Activated CD4-positive, alpha-beta memory T cell treated with anti-CD3 and anti-CD28 coated beads, Interleukin-2, amount 10 ng/mL, durations not matched to agents 7 days and 5 days (primary cell): Measurements from ENCODE around the gene KCNE2. TPM values are rescaled to one million over a fixed set of nuclear protein-coding genes. Genes with fewer than 3 reads are reported as not detected.
"Not testable (repeated sequence)": the region's sequence is repeated elsewhere in the genome, so short reads cannot be mapped to it uniquely, and the experiment has no call there.

Source experiments
- CTCF ChIA-PET: fragments of 350-600 bp; sonication (Branson Sonifier 250); formaldehyde crosslinking; loops from one replicate; lab custom pipeline; 2021; ENCODE audit warnings: antibody characterized with exemption, inconsistent platforms; lab: Charles Lee
- POLR2A ChIA-PET: fragments of 350-600 bp; sonication (Branson Sonifier 250); formaldehyde crosslinking; loops from one replicate; lab custom pipeline; 2021; ENCODE audit warnings: antibody characterized with exemption; lab: Charles Lee
- DNase-seq: peaks from one replicate; pipeline ENCODE4 v3.0.0-alpha.2; 2020
- H3K27ac Mint-ChIP-seq: one replicate; pipeline ENCODE4 v1.8.0; 2021; ENCODE audit warnings: mild to moderate bottlenecking, mixed read lengths
- H3K27me3 Mint-ChIP-seq: one replicate; pipeline ENCODE4 v1.8.0; 2021; ENCODE audit warnings: mixed read lengths
- H3K36me3 Mint-ChIP-seq: one replicate; pipeline ENCODE4 v1.8.0; 2021; ENCODE audit warnings: low read depth, mixed read lengths
- H3K4me1 Mint-ChIP-seq: one replicate; pipeline ENCODE4 v1.8.0; 2021; ENCODE audit warnings: mixed read lengths
- H3K4me3 Mint-ChIP-seq: one replicate; pipeline ENCODE4 v1.8.0; 2021; ENCODE audit warnings: mild to moderate bottlenecking, mixed read lengths
- H3K9me3 Mint-ChIP-seq: one replicate; pipeline ENCODE4 v1.8.0; 2021; ENCODE audit warnings: mixed read lengths
- total RNA-seq, 2 experiments: library from RNA; stranded (reverse); gene quantifications; one replicate each; pipeline ENCODE4 v1.2.3, GENCODE V29; 2021

The KCNE2 gene
- total RNA-seq, 2 experiments from 2014 or later = not detected

DNA sequence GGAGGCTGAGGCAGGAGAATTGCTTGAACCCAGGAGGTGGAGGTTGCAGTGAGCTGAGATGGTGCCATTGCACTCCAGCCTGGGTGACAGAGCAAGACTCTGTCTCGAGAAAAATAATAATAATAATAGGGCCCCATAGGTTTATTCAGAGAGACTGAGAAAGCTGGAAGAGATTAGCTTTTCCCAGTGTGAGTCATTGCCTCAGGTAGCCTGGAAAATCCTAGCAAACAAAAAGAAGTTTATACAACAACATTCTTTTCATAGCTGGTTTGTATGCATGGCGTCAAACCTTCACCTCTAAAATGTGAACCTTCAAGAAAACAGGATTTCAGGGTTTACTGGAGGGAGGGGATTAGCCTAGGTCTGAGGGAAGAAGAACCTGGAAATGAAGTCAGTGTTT lies 19.3 kb downstream of the KCNE2 start:
- DNase-seq, H3K9me3 Mint-ChIP-seq, H3K4me1 Mint-ChIP-seq, H3K27ac Mint-ChIP-seq, POLR2A ChIA-PET, CTCF ChIA-PET, H3K36me3 Mint-ChIP-seq, H3K4me3 Mint-ChIP-seq, H3K27me3 Mint-ChIP-seq: not testable (repeated sequence)

DNA sequence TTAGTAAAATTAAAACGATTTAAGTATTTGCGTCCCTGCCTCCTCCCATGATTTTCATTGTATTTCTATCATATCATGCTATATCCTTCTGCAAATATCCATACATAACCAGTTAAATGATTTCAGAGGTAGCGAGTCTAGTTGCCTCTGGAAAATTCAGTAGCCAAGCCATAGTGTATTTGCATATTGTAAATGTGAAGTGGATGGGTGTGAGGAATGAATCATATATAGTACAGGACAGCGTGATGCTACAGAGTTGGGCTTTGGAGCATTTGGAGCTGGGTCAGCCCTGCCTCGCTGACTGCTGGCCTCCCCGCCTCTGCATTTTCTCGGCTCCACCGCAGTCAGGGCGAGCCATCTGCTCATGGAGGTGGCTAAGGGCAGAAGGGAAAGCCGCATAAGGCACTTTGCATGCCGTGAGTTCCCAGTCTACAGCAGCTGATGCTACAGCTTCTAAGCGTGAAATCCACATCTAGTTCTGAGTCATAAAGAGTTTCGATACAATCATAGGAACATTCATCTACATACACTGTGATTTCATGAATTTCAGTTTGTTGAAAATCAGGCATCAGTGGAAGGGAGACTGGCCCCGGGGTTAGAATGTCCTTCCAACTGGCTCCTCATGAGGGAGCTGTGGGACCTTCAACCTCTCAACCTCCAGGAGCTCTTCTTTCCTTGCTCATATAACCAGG lies 20.1 kb downstream of the KCNE2 start:
- H3K36me3 Mint-ChIP-seq, CTCF ChIA-PET, H3K9me3 Mint-ChIP-seq, H3K27ac Mint-ChIP-seq, DNase-seq, H3K4me1 Mint-ChIP-seq, POLR2A ChIA-PET, H3K4me3 Mint-ChIP-seq, H3K27me3 Mint-ChIP-seq: not testable (repeated sequence)

DNA sequence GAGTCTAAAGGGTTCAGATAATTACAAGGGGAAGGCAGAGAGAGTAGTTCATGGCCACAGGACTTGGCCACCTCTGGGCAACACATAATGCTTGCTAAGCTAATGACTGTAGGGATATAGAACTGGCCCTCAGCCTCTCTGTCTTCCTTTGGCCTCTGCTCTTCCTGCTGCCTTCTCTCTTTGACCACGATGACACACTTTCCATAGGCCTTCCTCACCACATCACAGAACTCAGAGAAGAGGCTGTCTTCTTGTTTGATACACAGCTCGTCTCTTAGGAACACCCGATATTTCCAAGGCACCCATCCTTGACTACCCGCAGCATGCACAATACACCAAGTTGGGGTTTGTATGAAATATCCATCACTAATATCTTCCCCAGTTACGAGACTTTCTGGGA lies 36.7 kb downstream of the KCNE2 start:
- H3K4me1 Mint-ChIP-seq, CTCF ChIA-PET, H3K9me3 Mint-ChIP-seq, H3K36me3 Mint-ChIP-seq, H3K4me3 Mint-ChIP-seq, DNase-seq, POLR2A ChIA-PET, H3K27ac Mint-ChIP-seq, H3K27me3 Mint-ChIP-seq: not testable (repeated sequence)

DNA sequence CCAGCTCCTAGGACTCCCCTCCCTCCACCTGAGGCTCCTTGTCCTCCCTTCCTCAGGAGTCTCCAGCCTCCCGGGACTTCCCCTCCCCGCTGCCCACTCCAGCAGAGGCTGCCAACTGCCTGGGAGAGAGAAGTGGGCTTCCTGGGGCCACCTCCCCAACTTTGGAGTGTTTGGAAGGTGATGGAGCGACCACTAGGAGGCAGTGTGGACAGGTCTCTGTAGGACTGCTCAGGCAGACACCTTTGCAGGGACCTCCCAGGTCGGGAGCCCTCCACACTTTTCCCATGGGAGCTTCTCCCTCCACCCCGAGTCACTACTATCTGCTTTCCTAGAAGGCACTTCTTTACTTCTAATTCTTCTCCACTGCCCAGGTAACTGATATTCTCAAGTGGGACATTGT lies 40.9 kb downstream of the KCNE2 start:
- CTCF ChIA-PET, H3K9me3 Mint-ChIP-seq, DNase-seq, H3K4me1 Mint-ChIP-seq, H3K4me3 Mint-ChIP-seq, H3K36me3 Mint-ChIP-seq, H3K27me3 Mint-ChIP-seq, POLR2A ChIA-PET, H3K27ac Mint-ChIP-seq: not testable (repeated sequence)

DNA sequence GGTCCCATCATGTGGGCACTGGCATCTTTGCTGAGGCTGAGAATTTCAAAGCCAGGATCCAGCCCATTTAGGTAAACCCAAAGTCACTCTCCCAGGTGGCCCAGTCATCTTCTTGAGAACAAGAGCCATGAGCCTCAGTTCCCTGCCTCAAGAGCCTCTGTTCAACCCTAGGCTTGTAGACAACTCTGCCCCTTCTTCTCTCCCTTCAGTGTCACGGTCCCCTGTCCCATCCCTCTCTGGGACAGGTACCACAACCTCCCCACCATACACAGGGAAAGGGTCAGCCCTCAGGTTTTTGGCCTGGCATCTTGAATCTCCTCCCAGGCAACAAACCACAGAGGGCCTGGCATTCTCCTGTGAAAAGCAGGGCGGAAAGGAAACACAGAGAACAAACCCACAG lies 41.9 kb downstream of the KCNE2 start:
- H3K27ac Mint-ChIP-seq, H3K4me3 Mint-ChIP-seq, CTCF ChIA-PET, POLR2A ChIA-PET, H3K4me1 Mint-ChIP-seq, H3K9me3 Mint-ChIP-seq, H3K36me3 Mint-ChIP-seq, DNase-seq, H3K27me3 Mint-ChIP-seq: not testable (repeated sequence)

DNA sequence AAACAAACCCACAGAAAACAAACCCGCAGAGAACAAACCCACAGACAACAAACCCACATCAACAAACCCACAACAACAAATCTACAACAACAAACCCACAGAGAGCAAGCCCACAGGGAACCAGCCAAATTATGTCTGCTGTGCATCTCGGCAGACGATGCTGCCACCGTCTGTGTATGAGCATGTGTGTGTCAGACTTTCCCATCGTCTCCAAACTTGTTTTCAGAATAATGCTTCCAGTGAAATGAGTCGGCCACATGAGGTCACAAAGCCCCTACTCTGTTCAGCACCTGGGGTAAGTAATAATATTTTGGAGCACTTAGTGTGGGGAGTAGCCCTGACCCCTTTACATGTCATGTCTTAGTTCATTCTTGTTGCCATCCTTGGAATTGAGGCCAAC lies 42.3 kb downstream of the KCNE2 start:
- H3K9me3 Mint-ChIP-seq, CTCF ChIA-PET, DNase-seq, H3K4me3 Mint-ChIP-seq, POLR2A ChIA-PET, H3K4me1 Mint-ChIP-seq, H3K27ac Mint-ChIP-seq, H3K27me3 Mint-ChIP-seq, H3K36me3 Mint-ChIP-seq: not testable (repeated sequence)

DNA sequence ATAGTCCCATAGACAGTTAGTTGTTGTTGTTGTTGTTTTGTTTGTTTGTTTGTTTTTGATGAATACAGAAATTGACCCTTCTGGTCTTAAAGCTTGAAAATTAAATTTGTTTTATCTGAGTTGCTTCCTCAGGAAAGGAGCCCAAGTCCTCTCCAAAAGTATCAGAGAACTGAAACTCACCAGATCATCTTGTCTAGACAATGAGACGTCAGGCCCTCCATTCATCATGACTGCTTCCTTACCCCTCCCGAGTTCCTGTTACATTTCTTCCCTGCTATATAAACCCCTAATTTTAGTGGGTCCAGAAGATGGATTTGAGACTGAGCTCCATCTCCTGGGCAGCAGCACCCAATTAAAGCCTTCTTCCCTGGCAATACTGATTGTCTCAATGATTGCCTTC lies 42.9 kb downstream of the KCNE2 start:
- DNase-seq, H3K36me3 Mint-ChIP-seq, H3K4me1 Mint-ChIP-seq, H3K27ac Mint-ChIP-seq, H3K4me3 Mint-ChIP-seq, H3K9me3 Mint-ChIP-seq, POLR2A ChIA-PET, H3K27me3 Mint-ChIP-seq, CTCF ChIA-PET: not testable (repeated sequence)

DNA sequence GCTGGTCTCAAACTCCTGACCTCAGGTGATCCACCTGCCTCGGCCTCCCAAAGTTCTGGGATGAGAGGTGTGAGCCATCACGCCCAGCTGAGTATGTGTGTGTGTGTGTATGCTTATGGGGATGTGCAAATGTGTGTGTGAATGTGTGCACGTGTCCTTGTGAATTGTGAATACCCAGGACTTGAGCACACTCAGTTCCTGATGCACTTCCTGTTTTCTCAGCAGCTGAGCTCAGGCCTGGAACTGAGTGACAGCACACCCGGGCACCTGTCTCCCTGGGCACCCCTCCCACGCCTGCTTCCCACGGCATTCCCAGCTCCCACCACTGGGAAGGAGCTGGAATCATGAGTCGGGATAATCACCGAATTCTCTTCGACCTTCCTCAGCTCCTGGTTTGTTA lies 43.5 kb downstream of the KCNE2 start:
- H3K4me1 Mint-ChIP-seq, H3K9me3 Mint-ChIP-seq, H3K27ac Mint-ChIP-seq, H3K36me3 Mint-ChIP-seq, POLR2A ChIA-PET, H3K27me3 Mint-ChIP-seq, CTCF ChIA-PET, H3K4me3 Mint-ChIP-seq, DNase-seq: not testable (repeated sequence)

DNA sequence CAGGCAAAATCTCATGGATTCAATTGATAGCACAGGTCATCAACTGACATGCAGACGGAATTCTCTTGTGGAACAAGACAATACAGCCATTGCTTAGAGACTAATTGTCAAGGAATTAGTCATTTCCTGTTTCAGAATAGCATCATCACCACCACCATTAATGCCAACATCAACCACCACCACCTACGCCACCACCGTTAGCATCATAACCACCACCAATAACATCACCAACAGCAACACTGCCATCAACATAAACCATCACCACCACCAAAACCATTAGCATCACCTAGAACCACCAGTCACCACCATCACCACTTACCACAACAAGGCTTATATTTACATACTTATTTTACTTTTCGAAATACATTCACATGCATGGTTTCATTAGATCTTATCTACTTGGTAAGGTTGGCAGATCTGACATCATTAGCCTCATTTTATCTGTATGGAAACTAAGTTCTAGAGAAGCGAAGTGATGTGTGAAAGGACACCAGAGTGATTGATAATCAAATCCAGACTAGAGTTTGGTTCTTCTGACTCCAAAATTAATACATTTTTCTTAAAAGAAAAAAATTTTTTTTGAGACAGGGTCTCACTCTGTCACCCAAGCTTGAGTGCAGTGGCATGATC lies 53.8 kb downstream of the KCNE2 start:
- CTCF ChIA-PET, H3K27me3 Mint-ChIP-seq, H3K36me3 Mint-ChIP-seq, POLR2A ChIA-PET, H3K27ac Mint-ChIP-seq, H3K4me1 Mint-ChIP-seq, DNase-seq, H3K4me3 Mint-ChIP-seq, H3K9me3 Mint-ChIP-seq: not testable (repeated sequence)

Other genes starting within 250 kb of the KCNE2 start
- 1 to 10 TPM; 3.1 to 4.2 TPM for gene SMIM11, start 11.5 kb downstream of the KCNE2 start, total RNA-seq
- not detected for gene SMIM34, start 59.9 kb downstream of the KCNE2 start, total RNA-seq
- under 1 TPM in 1 of 2 experiments, not detected in 1; 0.40 TPM for gene KCNE1, start 148.2 kb downstream of the KCNE2 start, total RNA-seq